T-helper 1 cell treated with Interleukin-12 subunit alpha and Interleukin-12 subunit beta and Interleukin-4 antibody, amounts not matched to agents 30 μg/mL and 1 μg/mL, for 36 hours (primary cell): ENCODE results near the gene AAMP.
"Not testable (repeated sequence)": the region's sequence is repeated elsewhere in the genome, so short reads cannot be mapped to it uniquely, and the experiment has no call there.

ENCODE experiments used
- H3K27ac Mint-ChIP-seq: one replicate; pipeline ENCODE4 v1.8.0; 2021; ENCODE audit warnings: mild to moderate bottlenecking, mixed read lengths
- H3K27me3 Mint-ChIP-seq: one replicate; pipeline ENCODE4 v1.8.0; 2021; ENCODE audit warnings: low read depth, mixed read lengths
- H3K36me3 Mint-ChIP-seq: one replicate; pipeline ENCODE4 v1.8.0; 2021; ENCODE audit warnings: low read depth, mixed read lengths
- H3K4me1 Mint-ChIP-seq: one replicate; pipeline ENCODE4 v1.8.0; 2021; ENCODE audit warnings: low read depth, mixed read lengths
- H3K4me3 Mint-ChIP-seq: one replicate; pipeline ENCODE4 v1.8.0; 2021; ENCODE audit warnings: mild to moderate bottlenecking, moderate library complexity, mixed read lengths
- H3K9me3 Mint-ChIP-seq: one replicate; pipeline ENCODE4 v1.8.0; 2021; ENCODE audit warnings: mixed read lengths

Gene AAMP

DNA sequence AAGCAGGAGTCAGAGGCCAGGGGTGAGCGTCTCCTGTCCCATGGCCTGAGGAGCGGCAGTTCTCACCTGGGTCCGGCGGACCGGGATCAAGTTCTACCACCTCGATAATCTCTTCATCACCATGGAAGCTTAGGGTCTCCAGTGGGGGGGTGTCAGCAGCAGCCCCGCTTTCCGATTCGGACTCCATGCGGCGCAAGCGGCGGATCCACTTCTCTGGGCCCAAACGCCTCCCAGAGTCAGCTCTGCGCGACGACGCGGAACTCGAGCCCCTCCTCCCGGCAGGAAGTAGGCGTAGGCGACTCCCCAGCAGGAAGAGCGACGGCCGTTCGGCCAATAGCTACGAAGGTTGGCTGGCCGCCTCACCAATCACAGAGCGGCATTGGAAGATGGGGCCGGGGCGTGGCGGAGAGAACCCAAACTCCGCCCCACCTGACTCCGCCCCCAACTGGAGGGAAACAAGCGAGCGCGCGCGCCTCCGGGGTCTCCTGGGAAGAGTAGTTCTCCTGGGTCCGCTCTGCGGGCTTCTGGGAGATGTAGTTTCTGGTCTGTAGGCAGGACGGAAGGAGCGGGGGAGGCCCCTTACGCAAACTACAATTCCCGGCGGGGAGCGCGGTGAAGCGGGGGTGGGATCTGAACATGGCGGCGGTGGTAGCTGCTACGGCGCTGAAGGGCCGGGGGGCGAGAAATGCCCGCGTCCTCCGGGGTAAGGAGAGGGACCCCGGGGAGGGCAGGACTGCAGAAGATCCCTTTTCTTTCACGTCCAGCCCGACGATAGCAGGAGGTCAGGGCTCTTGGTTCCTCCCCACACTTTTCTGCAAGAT is at the start of gene AAMP, which contains the start of gene PNKD:
TSS of gene AAMP (minus strand) at position 238 of the 821 bp plus-strand sequence. CDS start at position 187, 51 bp downstream.
TSS of gene PNKD (plus strand) at position 620 of the 821 bp plus-strand sequence. CDS start at position 637, 17 bp downstream.
- no peaks in the 10 kb centered on the region for H3K9me3 Mint-ChIP-seq
- H3K4me3 Mint-ChIP-seq, result peak within 1 kb of the TSS; percentile 93
- no peaks in the 10 kb centered on the region for H3K27me3 Mint-ChIP-seq
- peak within 1 kb of the TSS; percentile 92 for H3K27ac Mint-ChIP-seq
- H3K36me3 Mint-ChIP-seq, result peaks cover 32% of the 10 kb centered on the region
- peaks cover 34% of the 10 kb centered on the region for H3K4me1 Mint-ChIP-seq

DNA sequence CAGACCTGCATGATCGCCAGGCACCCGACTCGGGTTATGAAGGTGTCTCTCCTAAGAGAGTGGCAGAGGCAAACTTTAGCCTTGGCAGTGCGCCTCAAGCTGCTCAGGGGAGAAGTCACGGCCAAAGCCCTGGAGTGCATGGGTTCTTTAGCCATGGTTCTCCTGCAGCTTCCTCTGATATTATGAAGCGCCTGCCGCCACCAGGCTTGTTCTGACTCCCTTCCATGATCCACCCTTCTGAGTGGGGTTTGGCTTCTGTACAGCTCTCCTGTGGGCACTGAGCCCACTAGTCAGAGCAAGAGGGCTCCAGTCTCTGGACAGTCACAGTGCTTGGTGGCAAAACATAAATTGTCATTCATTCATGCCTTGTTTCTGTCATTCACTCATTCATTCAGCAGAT is 48.3 kb upstream of the AAMP start:
- H3K27ac Mint-ChIP-seq, result no peak overlapping the region
- H3K4me1 Mint-ChIP-seq, result peaks cover 35% of the 10 kb centered on the region
- H3K9me3 Mint-ChIP-seq, result no peaks in the 10 kb centered on the region
- peaks cover 11% of the 10 kb centered on the region for H3K27me3 Mint-ChIP-seq
- peaks cover 10% of the 10 kb centered on the region for H3K36me3 Mint-ChIP-seq
- H3K4me3 Mint-ChIP-seq, result no peak overlapping the region

- Mint-ChIP-seq H3K4me3 (no peak overlapping the region), H3K27ac (no peak overlapping the region), H3K4me1 (peaks cover 35% of the 10 kb centered on the region), H3K36me3 (peaks cover 10% of the 10 kb centered on the region), H3K27me3 (peaks cover 11% of the 10 kb centered on the region), H3K9me3 (no peaks in the 10 kb centered on the region)
These were observed 47.9 kb upstream of the AAMP start for GRCh38 chr2:218317835-218318234.

DNA sequence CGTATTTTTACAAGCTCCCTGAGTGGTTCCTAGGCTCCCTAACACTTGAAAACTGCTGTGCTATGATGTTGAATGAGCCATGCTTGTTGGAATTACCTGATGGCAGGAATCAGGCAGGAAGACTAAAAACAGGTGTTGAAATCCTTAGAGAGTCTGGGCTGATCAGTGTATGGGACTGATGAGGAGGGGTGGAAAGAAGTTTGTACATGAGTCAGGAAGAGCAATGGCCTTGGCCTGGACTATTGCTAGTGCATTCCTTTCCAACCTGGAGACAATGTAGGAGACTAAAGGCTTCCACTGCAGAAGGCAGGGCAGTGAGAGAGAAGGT is 47.3 kb upstream of the AAMP start:
- Mint-ChIP-seq H3K4me3 (no peak overlapping the region), H3K27ac (peak overlapping the region; percentile 99), H3K27me3 (peaks cover 6% of the 10 kb centered on the region), H3K9me3 (no peaks in the 10 kb centered on the region), H3K36me3 (peaks cover 10% of the 10 kb centered on the region), H3K4me1 (peaks cover 32% of the 10 kb centered on the region)

GRCh38 chr2:218315397-218315796 is 45.5 kb upstream of the AAMP start:
- H3K27ac Mint-ChIP-seq, result peak overlapping the region; percentile 99
- H3K36me3 Mint-ChIP-seq, result peaks cover 10% of the 10 kb centered on the region
- H3K27me3 Mint-ChIP-seq, result no peaks in the 10 kb centered on the region
- peaks cover 25% of the 10 kb centered on the region for H3K4me1 Mint-ChIP-seq
- no peak overlapping the region for H3K4me3 Mint-ChIP-seq
- H3K9me3 Mint-ChIP-seq, result no peaks in the 10 kb centered on the region

- H3K9me3 Mint-ChIP-seq, H3K27ac Mint-ChIP-seq, H3K4me3 Mint-ChIP-seq, H3K36me3 Mint-ChIP-seq, H3K27me3 Mint-ChIP-seq: not testable (repeated sequence)
- H3K4me1 Mint-ChIP-seq, result peaks cover 25% of the 10 kb centered on the region
These were observed 44.8 kb upstream of the AAMP start for GRCh38 chr2:218314764-218315163.

- Mint-ChIP-seq H3K27ac (no peak overlapping the region), H3K9me3 (no peaks in the 10 kb centered on the region), H3K4me3 (no peak overlapping the region), H3K4me1 (peaks cover 24% of the 10 kb centered on the region), H3K36me3 (peaks cover 7% of the 10 kb centered on the region), H3K27me3 (no peaks in the 10 kb centered on the region)
These were observed 43.4 kb upstream of the AAMP start for GRCh38 chr2:218313356-218313755.

GRCh38 chr2:218312267-218312756 is 42.4 kb upstream of the AAMP start:
- no peaks in the 10 kb centered on the region for H3K9me3 Mint-ChIP-seq
- H3K4me3 Mint-ChIP-seq, result no peak overlapping the region
- no peak overlapping the region for H3K27ac Mint-ChIP-seq
- H3K27me3 Mint-ChIP-seq, result no peaks in the 10 kb centered on the region
- H3K4me1 Mint-ChIP-seq, result peaks cover 20% of the 10 kb centered on the region
- peaks cover 5% of the 10 kb centered on the region for H3K36me3 Mint-ChIP-seq

DNA sequence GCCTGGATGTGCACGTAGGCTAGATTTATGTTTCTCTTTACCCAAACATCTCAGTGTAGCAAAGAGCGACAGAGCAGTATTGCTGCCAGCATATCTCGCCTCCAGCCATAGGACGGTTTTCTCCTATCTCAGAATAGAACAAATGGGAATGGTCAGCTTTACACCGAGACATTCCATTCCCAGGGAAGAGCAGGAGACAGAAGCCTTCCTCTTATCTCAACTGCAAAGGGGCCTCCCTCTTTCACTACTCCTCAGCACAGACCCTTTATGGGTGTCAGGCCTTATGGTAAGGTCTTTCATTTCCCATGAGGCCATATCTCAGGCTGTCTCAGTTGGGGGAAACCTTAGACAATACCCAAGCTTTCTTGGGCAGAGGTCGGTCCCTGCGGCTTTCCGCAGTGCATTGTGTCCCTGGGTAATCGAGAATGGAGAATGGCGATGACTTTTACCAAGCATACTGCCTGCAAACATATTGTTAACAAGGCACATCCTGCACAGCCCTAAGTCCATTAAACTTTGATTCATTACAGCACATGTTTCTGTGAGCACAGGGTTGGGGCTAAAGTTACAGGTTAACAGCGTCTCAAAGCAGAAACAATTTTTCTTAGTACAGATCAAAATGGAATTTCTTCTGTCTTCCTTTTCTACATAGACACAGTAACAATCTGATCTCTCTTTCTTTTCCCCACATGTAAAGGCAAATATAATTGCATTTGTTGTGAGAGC is 41.8 kb upstream of the AAMP start:
- not testable (repeated sequence) for H3K4me3 Mint-ChIP-seq, H3K27me3 Mint-ChIP-seq, H3K36me3 Mint-ChIP-seq, H3K27ac Mint-ChIP-seq, H3K9me3 Mint-ChIP-seq
- H3K4me1 Mint-ChIP-seq, result peaks cover 15% of the 10 kb centered on the region

DNA sequence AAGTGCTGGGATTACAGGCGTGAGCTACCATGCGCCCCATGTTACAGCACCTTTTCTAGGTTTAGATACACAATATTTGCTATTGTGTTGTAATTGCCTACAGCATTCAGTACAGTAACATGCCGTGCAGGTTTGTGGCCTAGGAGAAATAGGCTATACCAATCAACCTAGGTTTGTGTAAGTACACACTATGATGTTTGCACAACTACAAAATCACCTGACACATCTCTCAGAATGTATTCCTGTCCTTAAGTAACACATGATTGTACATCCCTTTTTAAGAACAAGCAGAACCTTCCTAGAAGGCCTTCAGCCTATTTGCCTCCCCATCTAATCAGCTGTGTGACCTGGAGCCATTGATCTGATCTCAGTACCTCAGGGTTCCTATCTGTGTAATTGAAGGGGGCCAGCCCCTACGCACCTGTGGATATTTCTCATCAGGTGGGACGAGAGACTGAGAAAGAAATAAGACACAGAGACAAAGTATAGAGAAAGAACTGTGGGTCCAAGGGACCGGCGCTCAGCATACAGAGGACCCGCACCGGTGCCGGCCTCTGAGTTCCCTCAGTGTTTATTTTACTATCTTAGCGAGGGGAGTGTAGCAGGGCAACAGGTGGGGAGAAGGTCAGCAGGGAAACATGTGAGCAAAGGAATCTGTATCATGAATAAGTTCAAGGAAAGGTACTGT is 41.1 kb upstream of the AAMP start:
- Mint-ChIP-seq H3K9me3 (no peaks in the 10 kb centered on the region), H3K4me3 (no peak overlapping the region), H3K36me3 (no peaks in the 10 kb centered on the region), H3K4me1 (peaks cover 10% of the 10 kb centered on the region), H3K27ac (no peak overlapping the region), H3K27me3 (no peaks in the 10 kb centered on the region)

DNA sequence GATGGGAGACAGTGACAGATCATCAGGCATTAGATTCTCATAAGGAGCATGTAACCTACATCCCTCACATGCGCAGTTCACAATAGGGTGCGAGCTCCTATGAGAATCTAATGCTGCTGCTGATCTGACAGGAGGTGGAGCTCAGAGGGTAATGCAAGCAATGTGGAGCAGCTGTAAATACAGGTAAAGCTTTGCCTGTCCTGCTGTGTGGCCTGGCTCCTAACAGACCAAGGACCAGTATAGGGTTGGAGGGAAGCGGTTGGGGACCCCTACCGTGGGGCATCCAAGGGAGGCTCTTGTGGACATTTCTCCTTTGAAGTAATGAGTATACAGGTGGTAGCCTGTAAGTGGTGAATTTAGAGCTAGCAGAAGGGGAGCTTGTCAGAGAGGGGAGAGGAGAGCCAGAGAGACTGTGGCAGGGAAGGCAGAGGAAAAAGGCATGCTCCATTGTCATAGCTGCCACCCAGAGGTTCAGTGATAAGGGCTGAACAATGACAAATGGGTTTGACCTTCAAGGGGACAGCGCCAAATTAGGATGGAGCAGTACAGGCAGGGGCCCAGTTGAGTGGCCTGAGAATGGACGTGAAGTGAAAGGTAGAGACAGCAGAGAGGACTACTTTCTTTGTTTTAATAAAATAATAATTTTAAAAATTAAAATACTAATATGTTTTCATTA is 37.6 kb upstream of the AAMP start:
- no peaks in the 10 kb centered on the region for H3K9me3 Mint-ChIP-seq
- H3K4me3 Mint-ChIP-seq, result no peak overlapping the region
- no peaks in the 10 kb centered on the region for H3K27me3 Mint-ChIP-seq
- H3K4me1 Mint-ChIP-seq, result peaks cover 1% of the 10 kb centered on the region
- no peaks in the 10 kb centered on the region for H3K36me3 Mint-ChIP-seq
- H3K27ac Mint-ChIP-seq, result no peak overlapping the region

GRCh38 chr2:218306184-218306920 is 36.4 kb upstream of the AAMP start:
- H3K9me3 Mint-ChIP-seq, result no peaks in the 10 kb centered on the region
- peaks cover 4% of the 10 kb centered on the region for H3K4me1 Mint-ChIP-seq
- H3K27ac Mint-ChIP-seq, result no peak overlapping the region
- H3K36me3 Mint-ChIP-seq, result no peaks in the 10 kb centered on the region
- no peak overlapping the region for H3K4me3 Mint-ChIP-seq
- H3K27me3 Mint-ChIP-seq, result no peaks in the 10 kb centered on the region

DNA sequence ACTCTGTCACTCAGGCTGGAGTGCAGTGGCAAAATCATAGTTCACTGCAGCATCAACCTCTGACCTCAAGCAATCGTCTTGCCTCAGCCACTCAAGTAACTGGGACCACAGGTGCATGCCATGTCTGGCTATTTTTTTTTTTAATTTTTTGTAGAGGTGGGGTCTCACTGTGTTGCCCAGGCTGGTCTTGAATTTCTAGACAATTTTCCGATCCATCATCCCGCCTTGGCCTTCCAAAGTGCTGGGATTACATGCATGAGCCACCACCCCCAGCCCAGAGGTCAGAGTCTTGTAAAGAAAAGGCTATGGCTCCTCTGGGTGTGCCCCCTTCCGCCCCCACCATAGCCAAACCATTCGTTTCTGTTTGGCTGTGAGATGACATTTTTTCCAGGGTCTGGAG is 35.4 kb upstream of the AAMP start:
- Mint-ChIP-seq H3K4me3 (no peak overlapping the region), H3K4me1 (peaks cover 7% of the 10 kb centered on the region), H3K27ac (no peak overlapping the region), H3K9me3 (no peaks in the 10 kb centered on the region), H3K36me3 (no peaks in the 10 kb centered on the region), H3K27me3 (no peaks in the 10 kb centered on the region)
